GM18526 (cell line): ENCODE measurements around the gene ZNF280A.

Experiments
- POLR2A ChIP-seq: IDR thresholded peaks from 3 replicates; pipeline ENCODE4 v1.6.1; 2011; ENCODE audit not compliant: insufficient read length; ENCODE audit errors: extremely low read depth

The ZNF280A gene, protein sequence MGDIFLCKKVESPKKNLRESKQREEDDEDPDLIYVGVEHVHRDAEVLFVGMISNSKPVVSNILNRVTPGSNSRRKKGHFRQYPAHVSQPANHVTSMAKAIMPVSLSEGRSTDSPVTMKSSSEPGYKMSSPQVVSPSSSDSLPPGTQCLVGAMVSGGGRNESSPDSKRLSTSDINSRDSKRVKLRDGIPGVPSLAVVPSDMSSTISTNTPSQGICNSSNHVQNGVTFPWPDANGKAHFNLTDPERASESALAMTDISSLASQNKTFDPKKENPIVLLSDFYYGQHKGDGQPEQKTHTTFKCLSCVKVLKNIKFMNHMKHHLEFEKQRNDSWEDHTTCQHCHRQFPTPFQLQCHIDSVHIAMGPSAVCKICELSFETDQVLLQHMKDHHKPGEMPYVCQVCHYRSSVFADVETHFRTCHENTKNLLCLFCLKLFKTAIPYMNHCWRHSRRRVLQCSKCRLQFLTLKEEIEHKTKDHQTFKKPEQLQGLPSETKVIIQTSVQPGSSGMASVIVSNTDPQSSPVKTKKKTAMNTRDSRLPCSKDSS

DNA sequence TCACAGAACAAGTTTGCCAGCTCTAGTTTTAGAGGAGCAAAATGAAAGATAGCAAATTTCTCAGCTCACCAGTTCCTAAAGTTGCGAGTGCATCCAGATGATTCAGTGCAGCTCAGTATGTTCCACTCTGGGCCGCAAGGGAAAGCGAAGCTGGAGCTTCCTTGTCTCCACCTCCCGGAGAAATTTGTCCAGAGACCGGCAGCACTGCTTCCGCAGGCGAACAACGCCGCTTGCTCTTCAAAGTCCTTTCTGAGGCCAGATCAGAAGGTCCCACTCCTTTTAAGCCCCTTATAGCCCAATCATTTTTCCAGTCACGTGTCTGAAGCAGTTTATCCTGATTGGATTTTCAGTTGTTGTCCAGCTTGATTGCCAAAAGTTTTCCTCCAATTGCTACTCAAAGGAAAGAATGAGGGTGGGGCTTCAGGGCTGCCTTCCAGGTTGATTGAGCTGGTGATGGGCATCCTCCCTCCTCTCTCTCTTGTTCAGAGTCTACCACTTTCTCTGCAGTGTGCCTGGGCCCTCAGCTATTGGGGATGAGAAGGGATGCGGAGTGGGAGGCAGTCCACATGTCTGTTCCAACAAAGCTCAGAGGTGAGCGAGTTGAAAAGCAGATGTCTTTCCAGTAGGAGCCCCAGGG, at the start of gene ZNF280A:
Gene ZNF280A, minus strand, starts transcription at position 251 of the 637 bp plus-strand sequence. CDS start 4,640 bp downstream, outside the sequence.
- no peak for TF ChIP-seq POLR2A

DNA sequence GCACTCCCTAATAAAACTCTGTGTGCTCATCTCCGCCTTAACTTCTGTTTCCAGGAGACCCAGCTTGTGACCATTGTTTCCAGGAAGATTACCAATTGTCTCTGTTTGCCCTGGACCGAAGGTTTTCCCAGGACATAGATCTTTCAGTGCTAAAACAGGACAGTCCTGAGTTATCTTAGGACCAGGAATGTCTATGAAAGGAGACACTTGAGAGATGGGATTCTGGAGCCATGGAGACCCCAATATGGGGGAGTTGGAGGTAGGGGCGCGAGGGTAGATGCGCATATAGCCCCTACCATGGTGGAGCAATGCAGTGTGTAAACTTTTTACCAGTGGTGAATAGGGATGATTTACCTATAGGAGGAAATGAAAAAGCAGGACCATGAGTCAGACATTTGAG, 49.1 kb upstream of the ZNF280A start:
- no peak for TF ChIP-seq POLR2A

DNA sequence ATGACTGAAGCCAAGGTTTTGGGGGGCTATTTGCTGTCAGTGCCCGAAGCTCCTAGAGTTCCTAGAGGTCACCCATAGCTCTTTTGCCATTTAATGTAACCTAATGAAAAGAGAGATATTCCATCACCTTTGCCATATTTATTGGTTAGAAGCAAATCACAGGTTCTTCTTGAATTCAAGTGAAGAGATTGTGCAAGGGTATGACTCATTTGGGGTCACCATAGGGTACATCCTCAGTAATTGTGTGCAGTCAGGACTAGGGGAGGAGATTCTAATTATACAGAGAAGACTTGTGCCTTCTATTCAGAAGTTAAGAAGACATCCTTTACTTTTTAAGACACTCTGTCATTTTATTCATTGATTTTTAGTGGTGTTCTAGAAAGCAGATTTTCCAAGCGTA, 45.9 kb upstream of the ZNF280A start:
- TF ChIP-seq POLR2A: no peak

DNA sequence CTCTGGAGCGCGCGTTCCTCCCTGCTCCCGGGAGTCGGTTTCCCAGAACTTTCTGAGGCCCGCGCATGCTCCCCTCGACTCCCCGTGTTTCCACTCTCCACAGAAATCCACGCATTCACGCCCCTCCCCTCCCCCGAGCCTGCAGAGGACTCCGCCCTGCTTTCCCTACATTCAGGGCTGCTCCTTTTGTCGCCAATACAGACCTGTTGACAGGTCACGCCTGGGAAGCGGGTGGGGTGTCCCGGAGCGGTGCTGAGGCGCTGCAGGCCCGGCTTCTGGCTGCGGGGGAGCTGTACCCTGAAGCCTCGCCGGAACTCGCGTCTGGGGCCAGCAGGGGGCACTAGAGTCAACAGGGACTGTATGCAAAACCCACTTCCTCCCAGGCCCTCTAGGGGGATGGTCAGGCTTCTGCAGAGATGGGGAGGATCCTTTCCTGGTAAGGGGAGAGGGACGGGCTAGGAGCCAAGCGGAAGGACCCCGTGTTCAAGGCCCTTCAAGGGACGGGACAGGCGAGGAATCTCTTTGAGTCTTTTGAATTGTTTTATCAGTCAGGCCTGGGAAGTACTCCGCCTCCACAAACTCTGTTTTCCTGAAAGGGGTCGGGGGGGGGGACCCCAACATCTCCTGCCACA, 39.0 kb upstream of the ZNF280A start, which contains the start of gene PRAME:
Gene PRAME, minus strand, starts transcription at position 294 of the 632 bp plus-strand sequence. CDS start 2,433 bp downstream, outside the sequence.
- TF ChIP-seq POLR2A: no peak

DNA sequence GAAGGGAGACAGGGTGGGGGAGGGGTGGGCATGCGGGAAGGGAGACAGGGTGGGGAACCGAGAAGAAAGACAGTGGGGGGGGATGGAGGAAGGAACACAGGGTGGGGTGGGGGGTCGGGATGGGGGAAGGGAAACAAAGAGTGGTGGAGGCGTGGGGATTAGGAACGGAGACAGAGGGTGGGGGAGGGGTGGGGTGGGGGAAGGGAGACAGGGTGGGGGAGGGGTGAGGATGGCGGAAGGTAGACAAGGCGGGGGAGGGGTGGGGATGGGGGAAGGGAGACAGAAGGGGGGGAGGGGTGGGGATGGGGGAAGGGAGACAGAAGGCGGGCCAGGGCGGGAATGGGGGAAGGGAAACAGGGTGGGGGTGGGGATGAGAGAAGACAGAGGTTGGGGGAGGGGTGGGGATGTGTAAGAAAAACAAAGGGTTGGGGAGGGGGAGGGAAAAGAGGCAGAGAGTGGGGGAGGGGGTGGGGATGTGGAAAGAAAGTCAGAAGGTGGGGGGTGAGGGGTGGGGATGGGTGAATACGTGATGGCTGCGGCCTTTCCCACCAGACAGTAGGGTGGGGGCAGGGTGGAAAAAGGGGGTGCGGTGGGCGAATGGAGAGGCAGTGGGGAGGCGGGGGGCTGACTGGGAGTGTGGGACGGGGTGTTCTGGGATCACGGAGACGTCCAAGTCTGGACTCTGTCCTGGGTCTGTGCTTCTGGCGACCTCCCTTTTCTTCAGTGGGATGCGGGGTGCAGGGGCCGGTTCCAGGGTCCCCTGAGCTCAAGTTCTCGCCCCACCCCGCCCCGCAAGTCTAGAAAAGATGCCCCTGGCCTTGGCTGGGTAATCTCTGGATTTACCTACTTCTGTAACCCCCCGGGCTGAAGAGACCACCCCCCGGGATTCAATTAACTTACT, 38.3 kb upstream of the ZNF280A start:
- TF ChIP-seq POLR2A: no peak

DNA sequence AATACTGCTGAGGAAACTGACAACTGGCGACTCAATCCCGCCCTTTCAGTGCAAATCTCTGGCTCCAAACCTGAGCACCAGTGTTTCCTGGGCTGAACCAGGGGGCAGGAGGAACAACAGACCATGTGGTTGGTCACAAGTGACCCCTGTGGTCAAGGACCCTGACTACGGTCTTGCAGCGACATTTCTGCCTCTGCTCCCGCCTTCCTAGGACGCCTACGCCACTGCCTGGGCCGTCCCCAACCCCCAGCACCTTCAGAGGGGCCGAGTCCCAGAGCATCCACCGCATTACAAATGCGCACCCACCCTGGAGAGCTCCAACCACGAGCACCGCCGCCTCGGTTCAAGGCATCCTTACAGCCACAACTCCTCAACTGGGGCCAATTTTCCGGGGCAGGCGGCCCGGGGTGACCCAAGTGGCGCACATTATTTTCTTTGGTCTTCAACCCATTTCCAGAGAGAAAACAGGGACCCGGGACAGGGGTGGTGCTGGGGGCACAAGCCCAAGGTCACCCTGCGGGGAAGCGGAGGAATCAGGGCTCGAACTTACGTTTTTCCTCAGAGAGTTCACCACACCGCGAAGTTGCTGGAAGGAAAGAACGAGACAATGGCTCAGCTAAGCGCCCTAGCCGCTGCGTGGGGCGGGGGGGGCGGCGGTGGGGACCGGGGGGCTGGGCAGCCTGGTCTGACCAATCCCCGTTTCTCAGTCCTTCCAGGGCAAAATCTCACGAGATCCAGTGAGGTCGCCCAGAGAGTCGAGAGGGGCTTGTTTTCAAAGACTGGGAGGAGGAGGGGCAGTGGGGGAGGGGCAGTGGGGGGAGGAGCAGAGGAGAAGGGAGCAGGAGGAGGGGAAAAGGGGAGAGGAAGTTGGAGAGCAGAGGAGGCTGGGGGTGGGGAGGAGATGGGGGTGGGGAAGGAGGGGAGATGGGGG, 37.2 kb upstream of the ZNF280A start:
- TF ChIP-seq POLR2A: no peak

DNA sequence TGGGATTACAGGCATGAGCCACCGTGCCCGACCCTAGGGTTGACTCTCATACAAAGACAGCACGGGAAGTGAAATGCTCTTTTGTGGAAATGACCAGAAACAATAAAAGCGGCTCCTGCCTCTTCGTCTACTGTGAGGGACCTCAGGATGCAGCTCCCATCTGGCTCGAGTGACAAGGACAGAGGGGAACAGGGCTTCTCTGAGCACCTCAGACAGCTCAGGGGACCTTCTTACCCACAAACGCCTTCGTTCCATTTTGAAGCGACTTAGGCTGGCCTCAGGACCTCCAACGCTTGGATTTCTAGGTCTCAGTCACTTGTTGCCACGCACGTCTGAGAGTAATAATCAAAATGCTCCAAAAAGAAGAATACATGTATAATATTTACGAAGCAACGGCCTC, 36.5 kb upstream of the ZNF280A start:
- no peak for TF ChIP-seq POLR2A

DNA sequence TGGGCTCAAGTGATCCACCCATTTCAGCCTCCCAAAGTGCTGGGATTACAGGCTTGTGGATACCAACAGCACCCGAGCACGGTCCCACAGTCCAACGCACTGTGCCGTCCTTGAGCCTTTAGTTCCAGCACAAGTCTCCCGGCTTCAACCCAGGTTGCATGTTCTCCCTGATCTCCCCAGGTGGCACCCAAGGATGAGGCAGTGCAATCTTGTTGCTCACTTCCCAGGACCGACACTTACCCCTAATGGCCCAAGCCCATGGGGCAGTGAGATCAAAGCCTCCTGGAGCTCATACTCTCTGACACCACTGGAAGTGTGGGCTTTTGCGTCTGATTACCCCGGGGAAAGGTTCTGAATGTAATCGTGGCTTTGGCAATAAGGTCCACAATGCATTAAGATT, 35.5 kb upstream of the ZNF280A start:
- no peak for TF ChIP-seq POLR2A

DNA sequence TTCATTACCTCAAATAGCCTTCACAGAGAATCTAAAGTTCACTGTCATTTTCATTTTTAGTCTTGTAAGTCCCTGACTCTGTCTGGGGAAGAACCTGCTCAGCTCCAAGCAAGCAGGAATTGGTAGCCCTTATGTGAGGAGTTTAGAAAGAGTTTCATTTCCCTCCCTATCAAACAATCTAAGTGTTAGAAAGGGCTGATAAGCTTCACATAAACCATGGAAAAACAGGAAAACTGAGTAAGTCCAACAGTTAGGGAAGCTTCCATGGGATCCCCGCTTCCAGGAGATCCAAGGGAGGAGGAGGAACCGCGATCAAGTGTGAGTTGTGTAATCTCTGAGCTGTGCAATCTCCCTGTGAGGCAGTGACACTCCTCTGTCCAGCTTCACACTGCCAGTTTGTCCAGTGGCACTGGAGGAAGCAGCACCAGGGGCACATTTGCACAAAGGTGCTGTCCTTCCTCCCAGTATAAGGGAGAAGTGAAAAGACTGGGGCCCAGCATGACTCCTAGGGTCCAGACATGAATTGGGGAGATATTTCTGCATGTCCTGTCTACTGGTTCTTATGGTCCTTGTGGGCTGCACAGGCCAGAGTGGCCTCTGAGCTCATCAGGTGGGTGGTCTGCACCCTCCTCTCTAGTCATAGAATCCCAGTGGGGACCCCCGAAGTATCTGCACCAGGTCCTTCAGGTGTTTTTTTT, 34.7 kb upstream of the ZNF280A start:
- TF ChIP-seq POLR2A: no peak

DNA sequence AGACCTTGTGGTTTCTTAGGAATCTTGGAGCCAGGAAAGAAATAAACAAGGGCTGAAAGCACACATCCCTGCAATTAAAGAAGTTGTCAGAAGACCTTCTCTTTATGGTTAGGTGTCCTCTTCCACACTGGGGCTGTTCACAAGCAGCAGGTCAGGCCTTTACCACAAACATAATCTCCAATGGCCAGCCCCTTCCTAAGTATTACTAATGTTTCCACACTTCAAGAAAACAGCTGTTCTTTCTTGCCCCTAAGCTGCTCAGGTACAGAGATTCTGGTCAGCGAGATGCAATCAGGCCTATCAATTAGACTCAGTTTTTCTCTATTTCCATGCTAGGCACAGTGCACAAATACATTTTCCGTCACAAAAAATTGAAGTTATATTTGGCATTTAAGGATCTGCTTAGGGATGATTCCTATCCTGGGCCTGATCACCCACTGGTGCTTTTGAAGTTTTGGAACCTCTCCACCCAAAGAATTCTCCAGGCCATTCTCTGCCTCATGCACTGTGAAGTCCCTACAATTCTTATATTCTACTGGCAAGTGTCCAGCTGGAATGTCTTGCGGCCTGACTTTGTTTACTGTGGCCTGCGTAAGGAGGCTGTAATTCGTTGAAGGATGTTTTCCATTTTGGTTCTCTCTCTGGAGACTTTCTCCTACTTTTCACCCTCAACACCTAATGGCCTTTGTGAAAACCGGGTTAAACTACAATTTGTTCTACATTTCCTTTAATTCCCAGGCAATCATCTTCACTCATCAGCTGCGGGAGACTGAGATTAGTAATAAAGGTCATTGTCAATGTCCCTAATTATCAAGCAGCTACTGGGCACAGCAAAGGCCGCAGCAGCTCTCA, 33.9 kb upstream of the ZNF280A start:
- TF ChIP-seq POLR2A: no peak

DNA sequence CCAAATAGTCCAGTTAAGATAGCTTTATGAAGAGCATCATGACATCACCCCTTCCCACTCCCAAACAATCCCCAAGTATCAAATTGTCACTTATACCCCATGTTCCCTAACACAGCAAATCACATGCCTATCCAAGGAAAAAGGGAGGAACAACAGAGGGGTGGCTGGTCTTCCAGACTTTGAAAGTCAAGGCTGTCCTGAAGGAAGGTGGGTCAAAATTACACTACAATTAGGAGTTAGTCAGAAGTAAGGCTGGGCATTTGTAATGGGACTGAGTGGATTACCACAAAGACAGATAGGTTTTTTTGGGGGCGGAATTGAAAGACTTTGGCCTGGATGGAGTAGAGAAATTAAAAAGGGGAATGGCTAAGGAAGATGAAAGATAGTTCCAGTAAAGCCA, 33.1 kb upstream of the ZNF280A start:
- TF ChIP-seq POLR2A: no peak

DNA sequence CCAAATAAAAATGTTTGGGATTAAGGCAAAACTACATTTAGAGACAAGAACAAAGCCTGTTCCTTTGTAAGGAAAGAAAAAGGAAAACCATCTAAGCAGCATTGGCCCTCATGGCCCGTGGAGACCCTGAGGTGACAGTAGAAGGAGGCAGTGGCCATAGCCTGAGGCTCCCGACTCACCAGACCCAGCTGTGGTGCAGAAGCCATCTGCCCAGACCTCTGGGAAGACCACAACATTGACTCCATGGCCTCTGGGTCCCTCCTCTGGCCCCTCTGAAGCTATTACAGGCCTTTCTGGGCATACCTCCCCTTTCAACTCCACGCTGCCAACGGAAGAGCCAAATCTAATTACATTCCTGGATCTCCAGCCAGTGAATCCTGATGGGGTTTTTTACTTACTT, 32.6 kb upstream of the ZNF280A start:
- no peak for TF ChIP-seq POLR2A

DNA sequence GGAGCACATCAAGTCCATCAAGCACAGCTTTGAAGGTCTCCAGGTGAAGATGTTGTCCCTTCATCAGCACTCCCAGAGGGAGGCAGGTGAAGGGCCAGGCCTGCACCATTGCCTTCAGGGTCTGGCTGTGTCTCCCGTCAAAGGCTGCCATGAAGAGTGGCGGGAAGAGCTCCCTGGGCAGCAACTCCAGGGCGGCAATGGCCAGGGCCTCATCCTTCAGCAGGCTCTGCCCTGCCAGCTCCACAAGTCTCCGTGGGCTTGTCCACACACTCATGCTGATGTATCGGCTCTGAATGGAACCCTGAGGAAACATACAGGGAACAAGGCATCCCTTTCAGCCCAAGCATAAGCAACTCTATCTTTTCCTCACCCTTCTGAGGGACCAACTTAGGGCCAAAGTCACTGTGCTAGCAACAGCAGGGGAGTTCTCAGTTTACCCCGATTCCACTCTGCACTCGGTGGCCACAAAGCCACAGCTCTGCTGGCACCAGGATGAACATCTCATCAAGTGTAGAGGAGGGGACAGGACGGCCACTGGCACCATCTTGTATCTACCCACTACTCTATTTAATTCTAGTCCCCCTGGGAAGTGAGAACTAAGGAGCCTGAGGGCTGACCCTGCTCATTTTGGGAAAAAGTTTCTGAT, 30.8 kb upstream of the ZNF280A start:
- no peak for TF ChIP-seq POLR2A
